Colonic mucosa (tissue), 4 donors: ENCODE data around the gene ESYT2. TPM values are rescaled to one million over a fixed set of nuclear protein-coding genes. Genes with fewer than 3 reads are reported as not detected.

Experiments used
- DNase-seq: peaks from one replicate; pipeline ENCODE4 v3.0.0-alpha.2; 2020
- H3K27ac ChIP-seq: fragments of 200-600 bp; one replicate; pipeline ENCODE4 v1.8.0; 2021
- H3K27me3 ChIP-seq: fragments of 200-600 bp; one replicate; pipeline ENCODE4 v1.8.0; 2021
- H3K36me3 ChIP-seq: fragments of 200-600 bp; one replicate; pipeline ENCODE4 v1.8.0; 2021
- H3K4me1 ChIP-seq: fragments of 200-600 bp; one replicate; pipeline ENCODE4 v1.8.0; 2021; ENCODE audit warnings: mild to moderate bottlenecking
- H3K4me3 ChIP-seq: fragments of 200-600 bp; one replicate; pipeline ENCODE4 v1.8.0; 2021
- H3K9ac ChIP-seq, 2 donors: one replicate each; pipeline ENCODE4 v1.7.0; 2013; ENCODE audit warnings: control low read depth in 2 of 2, low read depth in 2 of 2, low read length in 2 of 2
- H3K9me3 ChIP-seq: fragments of 200-600 bp; one replicate; pipeline ENCODE4 v1.8.0; 2021
- intact Hi-C: fragments of 100-400 bp; cut with DNase I; formaldehyde crosslinking; loops from one replicate; pipeline ENCODE4 v1.14.1; 2022
- total RNA-seq, 2 donors: library from RNA; stranded (reverse); fragmentation: NEBNext Ultra II Directional in 1 of 2; extraction: Animal tissue kit (Norgen Biotek cat#: 25700) in 1 of 2; gene quantifications; one replicate each; pipeline ENCODE4 v1.2.1, GENCODE V29; 2021
- TF ChIP-seq, protein P1 (sequence below): fragments of 200-600 bp; IDR thresholded peaks from one replicate; pipeline ENCODE4 v1.8.0; 2022; ENCODE audit warnings: antibody characterized with exemption, mild to moderate bottlenecking
- donor health status: healthy.
- donor health status: DM: no; HTN: no; CAD: no.
- donor health status: DM: no; HTN: no; CAD: no.

Gene ESYT2
- total RNA-seq, 2 donors from 2014 or later = 57.5 to 105 TPM

DNA sequence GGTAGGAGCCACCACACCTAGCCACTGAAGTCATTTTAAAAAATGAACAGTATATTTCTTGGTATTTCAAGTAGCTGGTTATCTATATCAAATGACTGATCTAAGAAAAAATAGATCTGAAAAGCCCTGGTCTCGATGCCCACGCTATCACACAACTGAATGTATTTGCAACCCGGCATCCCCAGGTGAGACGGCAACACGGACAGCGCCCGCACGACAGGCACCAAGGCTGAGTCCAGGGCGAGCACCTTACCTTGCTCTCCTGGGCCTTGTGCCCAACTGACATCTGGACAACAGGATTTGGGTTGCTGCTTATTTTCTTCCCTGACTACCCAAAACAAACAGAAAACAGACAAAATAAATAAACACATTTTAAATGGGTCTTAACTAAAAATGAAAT lies 79.9 kb downstream of the ESYT2 start:
- H3K36me3 ChIP-seq = no peaks in the 10 kb centered on the region
- intact Hi-C loops = no loop called here
- no peaks in the 10 kb centered on the region for H3K4me1 ChIP-seq
- TF ChIP-seq, protein P1, sequence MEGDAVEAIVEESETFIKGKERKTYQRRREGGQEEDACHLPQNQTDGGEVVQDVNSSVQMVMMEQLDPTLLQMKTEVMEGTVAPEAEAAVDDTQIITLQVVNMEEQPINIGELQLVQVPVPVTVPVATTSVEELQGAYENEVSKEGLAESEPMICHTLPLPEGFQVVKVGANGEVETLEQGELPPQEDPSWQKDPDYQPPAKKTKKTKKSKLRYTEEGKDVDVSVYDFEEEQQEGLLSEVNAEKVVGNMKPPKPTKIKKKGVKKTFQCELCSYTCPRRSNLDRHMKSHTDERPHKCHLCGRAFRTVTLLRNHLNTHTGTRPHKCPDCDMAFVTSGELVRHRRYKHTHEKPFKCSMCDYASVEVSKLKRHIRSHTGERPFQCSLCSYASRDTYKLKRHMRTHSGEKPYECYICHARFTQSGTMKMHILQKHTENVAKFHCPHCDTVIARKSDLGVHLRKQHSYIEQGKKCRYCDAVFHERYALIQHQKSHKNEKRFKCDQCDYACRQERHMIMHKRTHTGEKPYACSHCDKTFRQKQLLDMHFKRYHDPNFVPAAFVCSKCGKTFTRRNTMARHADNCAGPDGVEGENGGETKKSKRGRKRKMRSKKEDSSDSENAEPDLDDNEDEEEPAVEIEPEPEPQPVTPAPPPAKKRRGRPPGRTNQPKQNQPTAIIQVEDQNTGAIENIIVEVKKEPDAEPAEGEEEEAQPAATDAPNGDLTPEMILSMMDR = no peak
- DNase-seq = no peak
- H3K27ac ChIP-seq = no peak overlapping the region
- H3K9me3 ChIP-seq = no peaks in the 10 kb centered on the region
- H3K4me3 ChIP-seq = no peak overlapping the region
- no peaks in the 10 kb centered on the region for H3K27me3 ChIP-seq
- no peak overlapping the region for H3K9ac ChIP-seq

- Histone ChIP-seq H3K4me1 (no peaks in the 10 kb centered on the region), H3K9me3 (no peaks in the 10 kb centered on the region), H3K4me3 (no peak overlapping the region), H3K27ac (no peak overlapping the region), H3K27me3 (no peaks in the 10 kb centered on the region), H3K36me3 (no peaks in the 10 kb centered on the region), H3K9ac (no peak overlapping the region)
- intact Hi-C loops = no loop called here
- TF ChIP-seq, protein P1 = no peak
- DNase-seq = no peak
These were observed 81.0 kb downstream of the ESYT2 start for GRCh38 chr7:158748335-158748734.

DNA sequence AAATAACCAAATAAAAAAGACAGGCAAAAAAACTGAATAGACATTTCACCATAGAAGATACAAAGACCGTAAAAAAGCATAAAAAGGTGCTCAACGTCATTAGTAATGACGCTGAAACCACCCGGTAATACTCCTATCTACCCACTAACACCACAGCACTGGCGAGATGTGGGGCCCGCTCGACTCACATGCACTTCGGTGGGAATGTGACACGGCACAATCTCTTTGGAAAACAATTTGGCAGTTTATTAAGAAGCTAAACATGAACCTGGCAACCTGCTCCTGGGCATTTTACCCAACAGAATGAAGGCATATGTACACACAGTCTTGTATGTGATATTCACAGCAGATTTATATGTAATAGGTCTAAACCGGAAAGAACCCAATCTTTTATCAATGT lies 81.9 kb downstream of the ESYT2 start:
- no peak for DNase-seq
- no peaks in the 10 kb centered on the region for H3K36me3 ChIP-seq
- TF ChIP-seq, protein P1 = no peak
- H3K4me3 ChIP-seq = no peak overlapping the region
- no peak overlapping the region for H3K9ac ChIP-seq
- intact Hi-C loops = no loop called here
- no peak overlapping the region for H3K27ac ChIP-seq
- H3K27me3 ChIP-seq = no peaks in the 10 kb centered on the region
- H3K4me1 ChIP-seq = no peaks in the 10 kb centered on the region
- no peaks in the 10 kb centered on the region for H3K9me3 ChIP-seq

GRCh38 chr7:158746957-158747356 lies 82.4 kb downstream of the ESYT2 start:
- H3K27me3 ChIP-seq = no peaks in the 10 kb centered on the region
- no peaks in the 10 kb centered on the region for H3K4me1 ChIP-seq
- TF ChIP-seq, protein P1 = no peak
- no peaks in the 10 kb centered on the region for H3K9me3 ChIP-seq
- intact Hi-C loops = no loop called here
- no peak overlapping the region for H3K27ac ChIP-seq
- no peak overlapping the region for H3K9ac ChIP-seq
- no peaks in the 10 kb centered on the region for H3K36me3 ChIP-seq
- no peak for DNase-seq
- no peak overlapping the region for H3K4me3 ChIP-seq

GRCh38 chr7:158745057-158745715 lies 84.1 kb downstream of the ESYT2 start:
- Histone ChIP-seq H3K27ac (no peak overlapping the region), H3K36me3 (no peaks in the 10 kb centered on the region), H3K4me1 (no peaks in the 10 kb centered on the region), H3K27me3 (no peaks in the 10 kb centered on the region), H3K9me3 (no peaks in the 10 kb centered on the region), H3K9ac (no peak overlapping the region), H3K4me3 (no peak overlapping the region)
- intact Hi-C loops = no loop called here
- DNase-seq = no peak
- TF ChIP-seq, protein P1 = no peak
